Measurements from ENCODE around the gene GRIN2A.

DNA sequence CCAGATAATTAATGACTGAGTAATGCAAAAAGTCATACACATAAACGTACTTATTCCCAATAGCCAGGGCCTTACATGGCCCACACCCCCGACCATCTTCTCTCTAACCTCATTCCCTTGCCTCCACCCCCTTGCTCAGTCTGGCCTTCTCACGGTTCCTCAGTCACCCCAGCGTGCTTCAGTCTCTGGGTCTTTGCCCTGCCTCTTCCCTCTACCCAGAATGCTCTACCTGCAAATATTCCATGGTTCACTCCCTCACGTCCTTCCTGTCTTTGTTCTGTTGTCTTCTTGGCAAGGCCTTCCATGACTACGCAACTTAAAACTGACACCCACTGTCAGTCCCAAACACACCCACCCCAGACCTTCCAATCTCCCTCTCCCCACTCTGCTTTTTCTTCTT, 468.3 kb downstream of the GRIN2A start:
- TF ChIP-seq, protein P1, sequence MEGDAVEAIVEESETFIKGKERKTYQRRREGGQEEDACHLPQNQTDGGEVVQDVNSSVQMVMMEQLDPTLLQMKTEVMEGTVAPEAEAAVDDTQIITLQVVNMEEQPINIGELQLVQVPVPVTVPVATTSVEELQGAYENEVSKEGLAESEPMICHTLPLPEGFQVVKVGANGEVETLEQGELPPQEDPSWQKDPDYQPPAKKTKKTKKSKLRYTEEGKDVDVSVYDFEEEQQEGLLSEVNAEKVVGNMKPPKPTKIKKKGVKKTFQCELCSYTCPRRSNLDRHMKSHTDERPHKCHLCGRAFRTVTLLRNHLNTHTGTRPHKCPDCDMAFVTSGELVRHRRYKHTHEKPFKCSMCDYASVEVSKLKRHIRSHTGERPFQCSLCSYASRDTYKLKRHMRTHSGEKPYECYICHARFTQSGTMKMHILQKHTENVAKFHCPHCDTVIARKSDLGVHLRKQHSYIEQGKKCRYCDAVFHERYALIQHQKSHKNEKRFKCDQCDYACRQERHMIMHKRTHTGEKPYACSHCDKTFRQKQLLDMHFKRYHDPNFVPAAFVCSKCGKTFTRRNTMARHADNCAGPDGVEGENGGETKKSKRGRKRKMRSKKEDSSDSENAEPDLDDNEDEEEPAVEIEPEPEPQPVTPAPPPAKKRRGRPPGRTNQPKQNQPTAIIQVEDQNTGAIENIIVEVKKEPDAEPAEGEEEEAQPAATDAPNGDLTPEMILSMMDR (IDR thresholded peaks at IDR 0.05 in 8 of 11, conservative IDR thresholded peaks at IDR 0.05 in 3 of 11): no peak
- TF ChIP-seq POLR2AphosphoS5 (IDR thresholded peaks at IDR 0.05): no peak

Data from spleen (tissue), 7 donors.